ENCODE results near the gene LTBP1.
"Not testable (repeated sequence)": the region's sequence is repeated elsewhere in the genome, so short reads cannot be mapped to it uniquely, and the experiment has no call there.

The LTBP1 gene

DNA sequence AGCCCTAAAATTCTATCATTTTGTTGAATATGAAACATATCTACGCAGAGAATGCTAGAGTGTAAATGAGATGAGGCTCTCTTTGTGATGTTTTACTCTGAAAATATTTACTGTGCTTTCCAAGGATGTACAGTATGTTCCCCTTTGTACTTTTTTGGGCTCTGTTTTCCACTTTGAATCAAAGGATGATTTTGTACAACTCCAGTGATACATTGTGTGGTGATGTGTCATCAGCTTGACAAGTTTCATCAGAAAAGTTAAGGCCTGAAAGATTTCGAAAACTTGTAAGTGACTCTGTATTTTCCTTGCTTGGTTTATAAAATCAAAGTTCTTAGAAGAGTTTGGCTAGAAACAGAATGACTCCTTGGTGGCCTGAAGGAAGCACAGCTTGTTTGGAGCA, 206.3 kb downstream of the LTBP1 start:
- Mint-ChIP-seq H3K9me3 (no peaks in the 10 kb centered on the region), H3K27ac (no peak overlapping the region), H3K36me3 (ENCODE audit: low read depth) (no peaks in the 10 kb centered on the region), H3K4me1 (ENCODE audit: low read depth) (no peaks in the 10 kb centered on the region), H3K27me3 (ENCODE audit: low read depth) (no peaks in the 10 kb centered on the region), H3K4me3 (no peak overlapping the region)
- DNase-seq (ENCODE audit: low spot score): no peak

- Mint-ChIP-seq H3K4me3 (no peak overlapping the region), H3K27ac (no peak overlapping the region), H3K9me3 (no peaks in the 10 kb centered on the region), H3K27me3 (ENCODE audit: low read depth) (no peaks in the 10 kb centered on the region), H3K4me1 (ENCODE audit: low read depth) (no peaks in the 10 kb centered on the region), H3K36me3 (ENCODE audit: low read depth) (no peaks in the 10 kb centered on the region)
- no peak for DNase-seq (ENCODE audit: low spot score)
Measured at GRCh38 chr2:33158482-33159003, 211.8 kb downstream of the LTBP1 start.

- Mint-ChIP-seq H3K27ac (no peak overlapping the region), H3K4me3 (no peak overlapping the region), H3K27me3 (ENCODE audit: low read depth) (peaks cover 5% of the 10 kb centered on the region), H3K36me3 (ENCODE audit: low read depth) (no peaks in the 10 kb centered on the region), H3K4me1 (ENCODE audit: low read depth) (no peaks in the 10 kb centered on the region), H3K9me3 (no peaks in the 10 kb centered on the region)
- DNase-seq (ENCODE audit: low spot score): no peak
Measured at GRCh38 chr2:33160191-33160590, 213.4 kb downstream of the LTBP1 start.

- Mint-ChIP-seq H3K4me3 (no peak overlapping the region), H3K36me3 (ENCODE audit: low read depth) (no peaks in the 10 kb centered on the region), H3K27me3 (ENCODE audit: low read depth) (peaks cover 10% of the 10 kb centered on the region), H3K27ac (no peak overlapping the region), H3K9me3 (no peaks in the 10 kb centered on the region), H3K4me1 (ENCODE audit: low read depth) (peaks cover 2% of the 10 kb centered on the region)
- DNase-seq (ENCODE audit: low spot score): no peak
Measured at GRCh38 chr2:33166287-33166881, 219.6 kb downstream of the LTBP1 start.

- Mint-ChIP-seq H3K4me3 (no peak overlapping the region), H3K27me3 (ENCODE audit: low read depth) (peaks cover 10% of the 10 kb centered on the region), H3K4me1 (ENCODE audit: low read depth) (peaks cover 2% of the 10 kb centered on the region), H3K36me3 (ENCODE audit: low read depth) (no peaks in the 10 kb centered on the region), H3K27ac (no peak overlapping the region), H3K9me3 (no peaks in the 10 kb centered on the region)
- no peak for DNase-seq (ENCODE audit: low spot score)
Measured at GRCh38 chr2:33167622-33168245, 221.0 kb downstream of the LTBP1 start.

DNA sequence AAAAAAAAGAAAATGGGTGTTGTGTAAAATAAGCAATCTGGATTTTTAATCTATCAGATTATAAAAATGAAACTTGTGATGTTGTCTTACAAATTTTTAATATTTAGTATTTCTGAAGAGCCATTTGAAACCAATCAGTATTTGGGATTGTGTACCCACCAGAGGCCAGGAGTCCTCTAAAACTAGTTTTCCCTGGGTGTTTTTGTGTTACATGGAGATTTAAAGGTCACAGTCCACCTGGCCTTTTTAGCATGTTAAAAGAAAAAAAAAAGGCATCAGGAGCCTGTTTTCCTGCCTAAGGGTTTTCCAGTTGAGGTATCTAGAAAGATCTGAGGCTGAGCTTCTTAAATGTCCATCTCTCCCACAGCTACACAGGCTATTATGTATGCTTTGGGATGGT, 221.7 kb downstream of the LTBP1 start:
- no peak for DNase-seq (ENCODE audit: low spot score)
- Mint-ChIP-seq H3K27ac (no peak overlapping the region), H3K4me1 (ENCODE audit: low read depth) (peaks cover 2% of the 10 kb centered on the region), H3K4me3 (no peak overlapping the region), H3K36me3 (ENCODE audit: low read depth) (no peaks in the 10 kb centered on the region), H3K9me3 (no peaks in the 10 kb centered on the region), H3K27me3 (ENCODE audit: low read depth) (peaks cover 10% of the 10 kb centered on the region)

GRCh38 chr2:33168922-33169321, 222.2 kb downstream of the LTBP1 start:
- H3K27ac Mint-ChIP-seq: no peak overlapping the region
- H3K4me3 Mint-ChIP-seq: no peak overlapping the region
- no peaks in the 10 kb centered on the region for H3K36me3 Mint-ChIP-seq (ENCODE audit: low read depth)
- peaks cover 2% of the 10 kb centered on the region for H3K4me1 Mint-ChIP-seq (ENCODE audit: low read depth)
- peaks cover 10% of the 10 kb centered on the region for H3K27me3 Mint-ChIP-seq (ENCODE audit: low read depth)
- DNase-seq (ENCODE audit: low spot score): no peak
- H3K9me3 Mint-ChIP-seq: no peaks in the 10 kb centered on the region

DNA sequence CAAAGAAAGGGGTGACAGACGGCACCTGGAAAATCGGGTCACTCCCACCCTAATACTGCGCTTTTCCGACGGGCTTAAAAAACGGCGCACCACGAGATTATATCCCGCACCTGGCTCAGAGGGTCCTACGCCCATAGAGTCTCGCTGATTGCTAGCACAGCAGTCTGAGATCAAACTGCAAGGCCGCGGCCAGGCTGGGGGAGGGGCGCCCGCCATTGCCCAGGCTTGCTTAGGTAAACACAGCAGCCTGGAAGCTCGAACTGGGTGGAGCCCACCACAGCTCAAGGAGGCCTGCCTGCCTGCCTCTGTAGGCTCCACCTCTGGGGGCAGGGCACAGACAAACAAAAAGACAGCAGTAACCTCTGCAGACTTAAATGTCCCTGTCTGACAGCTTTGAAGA, 223.5 kb downstream of the LTBP1 start:
- not testable (repeated sequence) for H3K27me3 Mint-ChIP-seq (ENCODE audit: low read depth); H3K36me3 Mint-ChIP-seq (ENCODE audit: low read depth); H3K9me3 Mint-ChIP-seq; DNase-seq (ENCODE audit: low spot score); H3K4me3 Mint-ChIP-seq; H3K4me1 Mint-ChIP-seq (ENCODE audit: low read depth); H3K27ac Mint-ChIP-seq

GRCh38 chr2:33177627-33178026, 230.9 kb downstream of the LTBP1 start:
- no peak for DNase-seq (ENCODE audit: low spot score)
- no peaks in the 10 kb centered on the region for H3K9me3 Mint-ChIP-seq
- H3K36me3 Mint-ChIP-seq (ENCODE audit: low read depth): no peaks in the 10 kb centered on the region
- no peak overlapping the region for H3K4me3 Mint-ChIP-seq
- no peaks in the 10 kb centered on the region for H3K27me3 Mint-ChIP-seq (ENCODE audit: low read depth)
- H3K4me1 Mint-ChIP-seq (ENCODE audit: low read depth): no peaks in the 10 kb centered on the region
- no peak overlapping the region for H3K27ac Mint-ChIP-seq

DNA sequence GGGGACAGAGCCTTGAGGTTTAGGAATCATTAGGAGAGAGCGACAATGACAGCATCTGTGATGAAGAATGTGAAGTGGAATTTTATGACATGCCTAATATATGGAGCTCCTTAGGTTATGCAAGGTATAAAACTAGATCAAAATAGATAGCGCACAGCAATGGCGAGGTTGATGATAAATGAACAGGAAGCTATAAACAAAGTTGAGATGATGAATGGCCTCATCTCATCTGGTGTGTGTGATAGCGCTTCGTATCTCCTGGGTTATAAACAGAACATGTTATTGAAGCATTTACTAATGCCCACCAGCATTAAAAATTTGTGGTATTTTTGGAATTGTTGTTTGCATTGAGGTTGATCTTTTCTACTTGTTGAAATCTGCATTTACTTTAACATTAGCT, 231.5 kb downstream of the LTBP1 start:
- Mint-ChIP-seq H3K36me3 (ENCODE audit: low read depth) (no peaks in the 10 kb centered on the region), H3K27me3 (ENCODE audit: low read depth) (no peaks in the 10 kb centered on the region), H3K4me1 (ENCODE audit: low read depth) (no peaks in the 10 kb centered on the region), H3K27ac (no peak overlapping the region), H3K9me3 (no peaks in the 10 kb centered on the region), H3K4me3 (no peak overlapping the region)
- DNase-seq (ENCODE audit: low spot score): no peak

DNA sequence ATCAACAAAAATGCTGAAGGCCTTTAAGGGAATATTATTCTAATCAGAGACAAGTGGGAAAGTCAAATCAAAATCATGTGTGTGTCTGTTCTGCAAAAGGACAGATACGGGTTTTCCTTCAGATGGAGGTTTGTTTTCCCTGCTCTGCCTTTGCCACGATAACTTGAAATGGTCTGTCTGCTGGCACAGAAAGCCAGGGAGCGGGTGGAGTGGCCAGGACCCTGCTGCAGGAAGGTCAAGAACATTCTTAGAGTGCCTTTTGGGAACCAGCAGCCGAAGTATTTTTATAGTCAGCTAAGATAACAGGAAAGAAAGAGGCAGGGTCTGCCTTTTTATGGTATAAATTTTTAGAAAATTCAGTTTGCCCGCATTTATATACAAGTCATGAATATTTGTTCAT, 234.2 kb downstream of the LTBP1 start:
- H3K9me3 Mint-ChIP-seq: no peaks in the 10 kb centered on the region
- no peaks in the 10 kb centered on the region for H3K36me3 Mint-ChIP-seq (ENCODE audit: low read depth)
- no peaks in the 10 kb centered on the region for H3K4me1 Mint-ChIP-seq (ENCODE audit: low read depth)
- no peak overlapping the region for H3K27ac Mint-ChIP-seq
- H3K4me3 Mint-ChIP-seq: no peak overlapping the region
- no peaks in the 10 kb centered on the region for H3K27me3 Mint-ChIP-seq (ENCODE audit: low read depth)
- no peak for DNase-seq (ENCODE audit: low spot score)

GRCh38 chr2:33181466-33181865, 234.7 kb downstream of the LTBP1 start:
- no peaks in the 10 kb centered on the region for H3K4me1 Mint-ChIP-seq (ENCODE audit: low read depth)
- no peak for DNase-seq (ENCODE audit: low spot score)
- H3K4me3 Mint-ChIP-seq: no peak overlapping the region

DNA sequence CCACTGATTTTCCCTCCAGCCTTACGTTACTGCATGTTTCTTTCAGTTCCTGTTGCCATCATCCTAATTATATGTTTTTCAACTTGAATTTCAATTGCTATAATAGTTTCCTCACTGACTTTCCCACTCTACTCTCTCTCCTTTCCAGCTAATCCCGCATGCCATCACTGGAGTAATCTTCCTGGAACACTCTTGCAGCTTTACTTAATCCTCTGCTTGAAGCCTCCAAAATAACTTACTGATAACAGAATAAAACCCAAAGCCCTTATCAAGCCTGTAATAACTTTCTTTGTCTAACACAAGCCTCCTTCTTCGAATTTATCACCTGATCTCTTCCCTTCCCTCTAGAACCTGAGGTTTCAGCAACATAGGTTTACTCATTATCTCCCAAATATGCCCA, 237.3 kb downstream of the LTBP1 start:
- no peaks in the 10 kb centered on the region for H3K36me3 Mint-ChIP-seq (ENCODE audit: low read depth)
- H3K9me3 Mint-ChIP-seq: no peaks in the 10 kb centered on the region
- no peak for DNase-seq (ENCODE audit: low spot score)
- no peaks in the 10 kb centered on the region for H3K4me1 Mint-ChIP-seq (ENCODE audit: low read depth)
- H3K27ac Mint-ChIP-seq: no peak overlapping the region
- H3K27me3 Mint-ChIP-seq (ENCODE audit: low read depth): no peaks in the 10 kb centered on the region
- no peak overlapping the region for H3K4me3 Mint-ChIP-seq

More at GRCh38 chr2:33181466-33181865, 234.7 kb downstream of the LTBP1 start:
- H3K36me3 Mint-ChIP-seq (ENCODE audit: low read depth): no peaks in the 10 kb centered on the region
- H3K27me3 Mint-ChIP-seq (ENCODE audit: low read depth): no peaks in the 10 kb centered on the region
- no peak overlapping the region for H3K27ac Mint-ChIP-seq
- no peaks in the 10 kb centered on the region for H3K9me3 Mint-ChIP-seq

- peaks cover 5% of the 10 kb centered on the region for H3K4me1 Mint-ChIP-seq (ENCODE audit: low read depth)
- no peak overlapping the region for H3K27ac Mint-ChIP-seq
Measured at GRCh38 chr2:33186937-33187336, 240.2 kb downstream of the LTBP1 start.

GRCh38 chr2:33188799-33189198, 242.0 kb downstream of the LTBP1 start:
- no peaks in the 10 kb centered on the region for H3K9me3 Mint-ChIP-seq
- no peak overlapping the region for H3K27ac Mint-ChIP-seq
- peaks cover 7% of the 10 kb centered on the region for H3K27me3 Mint-ChIP-seq (ENCODE audit: low read depth)
- no peak for DNase-seq (ENCODE audit: low spot score)
- no peaks in the 10 kb centered on the region for H3K36me3 Mint-ChIP-seq (ENCODE audit: low read depth)
- H3K4me3 Mint-ChIP-seq: no peak overlapping the region
- peaks cover 5% of the 10 kb centered on the region for H3K4me1 Mint-ChIP-seq (ENCODE audit: low read depth)

More at GRCh38 chr2:33186937-33187336, 240.2 kb downstream of the LTBP1 start:
- Mint-ChIP-seq H3K4me3 (no peak overlapping the region), H3K36me3 (ENCODE audit: low read depth) (no peaks in the 10 kb centered on the region), H3K9me3 (no peaks in the 10 kb centered on the region), H3K27me3 (ENCODE audit: low read depth) (peaks cover 7% of the 10 kb centered on the region)
- no peak for DNase-seq (ENCODE audit: low spot score)
